ENCODE data around the gene ARHGAP40. TPM values are rescaled to one million over a fixed set of nuclear protein-coding genes. Genes with fewer than 3 reads are reported as not detected.

Gene ARHGAP40
- total RNA-seq, 1 experiment from 2014 or later = 0.12 TPM

DNA sequence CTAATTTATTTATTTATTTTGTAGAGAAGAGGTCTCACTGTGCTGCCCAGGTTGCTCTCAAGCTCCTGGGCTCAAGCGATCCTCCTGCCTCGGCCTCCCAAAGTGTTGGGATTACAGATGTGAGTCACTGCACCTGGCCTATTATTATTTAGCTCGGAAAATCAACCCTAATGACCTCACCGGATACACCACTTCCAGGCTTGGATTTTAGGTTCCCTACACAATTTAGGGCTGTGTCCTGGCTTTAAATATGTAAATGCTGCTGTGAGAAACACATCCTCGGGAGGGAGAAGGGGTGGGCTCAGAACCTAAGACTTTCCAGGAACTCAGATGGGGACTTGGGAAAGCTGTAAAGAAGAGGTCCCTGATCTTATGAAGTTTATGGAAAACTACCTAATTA is 71.7 kb downstream of the ARHGAP40 start:
- DNase-seq (ENCODE audit: extremely low read depth, low read depth) = no peak

DNA sequence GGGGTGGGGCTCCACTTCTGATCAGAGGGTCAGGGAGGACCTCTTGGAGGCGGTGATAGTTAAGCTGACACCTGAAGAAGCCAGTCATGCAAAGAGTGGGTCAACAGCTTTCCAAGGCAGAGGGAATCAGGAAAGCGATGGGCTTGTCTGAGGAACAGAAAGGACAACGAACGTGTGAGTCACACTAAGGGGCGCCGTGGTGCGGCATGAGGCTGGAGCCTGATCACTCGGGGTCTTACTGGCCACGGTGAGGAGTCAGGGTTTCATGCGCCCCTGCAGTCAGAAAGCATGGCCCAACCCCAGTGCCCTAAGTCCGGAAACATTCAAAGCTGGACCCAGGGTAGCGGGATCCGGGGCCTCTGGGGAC is 72.1 kb downstream of the ARHGAP40 start:
- no peak for DNase-seq (ENCODE audit: extremely low read depth, low read depth)

- no peak for DNase-seq (ENCODE audit: extremely low read depth, low read depth)
Measured at GRCh38 chr20:38674092-38674764, 72.6 kb downstream of the ARHGAP40 start.

DNA sequence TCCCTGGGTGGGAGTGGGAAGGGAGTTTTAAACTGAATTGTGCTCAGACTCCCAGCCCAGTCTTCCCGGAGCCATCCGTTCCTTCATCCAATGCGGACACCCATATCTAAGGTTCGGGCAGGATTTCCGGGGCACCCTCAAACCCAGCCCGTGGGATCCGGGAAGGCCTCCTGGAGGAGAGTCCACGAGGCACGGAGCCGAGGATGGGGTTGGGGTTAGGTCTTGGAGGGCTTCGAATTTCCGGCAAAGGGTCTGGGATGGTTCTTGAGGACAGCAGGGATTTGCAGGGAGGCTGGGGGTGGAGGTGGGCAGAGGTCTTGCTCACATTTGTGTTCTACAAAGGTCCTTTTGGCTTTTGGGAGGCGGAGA is 73.1 kb downstream of the ARHGAP40 start:
- no peak for DNase-seq (ENCODE audit: extremely low read depth, low read depth)

GRCh38 chr20:38676576-38676975 is 75.0 kb downstream of the ARHGAP40 start:
- no peak for DNase-seq (ENCODE audit: extremely low read depth, low read depth)

DNA sequence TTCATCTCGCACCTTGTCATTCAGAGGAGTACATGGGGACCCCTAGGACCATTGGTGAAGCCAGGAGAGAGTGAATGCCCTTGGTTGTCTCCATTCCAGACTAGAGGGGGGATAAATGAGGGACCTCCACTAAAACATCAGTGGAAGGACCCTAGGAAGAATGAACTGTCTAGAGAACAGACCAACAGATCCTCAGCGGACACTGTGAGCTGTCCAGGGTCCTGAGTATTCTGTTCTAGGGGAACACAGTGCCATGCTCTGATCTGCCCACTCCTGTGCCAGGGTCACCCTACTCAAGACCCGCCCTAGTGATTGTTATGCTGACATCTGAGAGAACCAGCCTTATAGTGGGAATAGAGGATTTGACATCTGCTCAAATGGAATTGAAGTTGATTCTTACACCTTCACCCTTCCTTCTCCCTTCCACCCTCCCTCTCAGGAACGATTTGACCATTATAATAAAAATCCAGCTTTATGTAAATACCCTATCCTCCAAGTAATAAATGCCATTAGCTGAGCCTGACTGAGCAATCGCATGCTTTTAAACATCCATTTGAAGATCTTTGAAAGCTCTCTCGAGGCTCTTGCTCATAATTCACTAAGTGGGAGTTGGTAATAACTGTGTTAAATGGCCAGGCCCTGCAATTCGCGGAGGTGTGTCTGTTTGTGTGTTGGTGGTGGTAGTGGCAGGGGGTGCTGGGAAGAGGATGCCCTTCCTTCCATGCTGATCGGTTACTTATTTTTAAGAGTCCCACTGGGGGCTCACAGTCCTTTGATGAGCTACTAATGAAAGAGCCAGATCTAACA is 79.1 kb downstream of the ARHGAP40 start:
- peak; percentile 36 for DNase-seq (ENCODE audit: extremely low read depth, low read depth)

DNA sequence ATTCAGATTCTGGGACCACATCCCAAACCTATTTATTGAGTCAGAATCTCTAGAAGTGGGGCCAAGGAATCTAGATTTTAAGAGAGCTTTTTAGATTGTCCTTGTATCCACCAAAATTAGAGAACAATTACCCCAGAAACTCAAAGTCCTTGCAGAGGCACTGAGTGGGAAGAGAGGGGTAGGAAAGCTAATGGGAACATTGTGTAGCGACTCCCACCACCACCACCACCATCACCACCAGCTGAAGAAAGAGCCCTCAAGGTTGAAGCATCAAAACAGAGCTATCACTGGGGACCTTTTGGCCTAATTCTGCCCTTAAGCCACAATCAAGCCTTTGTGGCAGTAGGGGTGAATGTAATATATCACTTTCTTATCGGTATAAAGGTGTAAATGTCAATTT is 83.7 kb downstream of the ARHGAP40 start:
- no peak for DNase-seq (ENCODE audit: extremely low read depth, low read depth)

DNA sequence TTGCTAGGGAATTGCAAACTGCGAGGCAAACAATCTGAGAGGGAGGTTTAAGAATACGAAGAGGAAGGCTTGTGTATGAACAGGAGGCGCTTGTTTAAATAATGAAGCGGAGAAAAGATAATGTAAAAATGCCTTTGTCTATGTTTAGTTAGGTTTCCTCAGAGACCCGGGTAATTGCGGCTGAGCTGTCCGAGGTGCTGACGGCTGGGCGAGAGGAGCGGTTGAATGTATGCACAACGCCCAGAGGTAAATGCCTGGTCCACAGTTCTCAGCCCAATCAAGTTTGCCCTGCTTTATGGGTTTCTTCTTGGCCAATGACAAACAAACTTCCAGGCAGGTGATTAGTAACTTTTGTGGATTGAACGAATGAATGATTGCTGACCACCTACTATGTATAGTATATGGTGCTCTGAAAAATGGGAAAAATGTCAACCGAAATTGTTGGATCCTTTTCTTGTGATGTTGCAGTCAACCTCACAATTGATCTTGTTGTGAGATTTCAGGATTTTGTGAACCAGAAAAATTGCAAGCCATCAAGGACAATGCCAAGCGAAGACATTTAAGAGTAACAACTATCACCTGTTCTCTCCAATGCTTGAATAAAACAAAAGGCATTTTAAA is 84.4 kb downstream of the ARHGAP40 start:
- DNase-seq (ENCODE audit: extremely low read depth, low read depth) = peak; percentile 48

DNA sequence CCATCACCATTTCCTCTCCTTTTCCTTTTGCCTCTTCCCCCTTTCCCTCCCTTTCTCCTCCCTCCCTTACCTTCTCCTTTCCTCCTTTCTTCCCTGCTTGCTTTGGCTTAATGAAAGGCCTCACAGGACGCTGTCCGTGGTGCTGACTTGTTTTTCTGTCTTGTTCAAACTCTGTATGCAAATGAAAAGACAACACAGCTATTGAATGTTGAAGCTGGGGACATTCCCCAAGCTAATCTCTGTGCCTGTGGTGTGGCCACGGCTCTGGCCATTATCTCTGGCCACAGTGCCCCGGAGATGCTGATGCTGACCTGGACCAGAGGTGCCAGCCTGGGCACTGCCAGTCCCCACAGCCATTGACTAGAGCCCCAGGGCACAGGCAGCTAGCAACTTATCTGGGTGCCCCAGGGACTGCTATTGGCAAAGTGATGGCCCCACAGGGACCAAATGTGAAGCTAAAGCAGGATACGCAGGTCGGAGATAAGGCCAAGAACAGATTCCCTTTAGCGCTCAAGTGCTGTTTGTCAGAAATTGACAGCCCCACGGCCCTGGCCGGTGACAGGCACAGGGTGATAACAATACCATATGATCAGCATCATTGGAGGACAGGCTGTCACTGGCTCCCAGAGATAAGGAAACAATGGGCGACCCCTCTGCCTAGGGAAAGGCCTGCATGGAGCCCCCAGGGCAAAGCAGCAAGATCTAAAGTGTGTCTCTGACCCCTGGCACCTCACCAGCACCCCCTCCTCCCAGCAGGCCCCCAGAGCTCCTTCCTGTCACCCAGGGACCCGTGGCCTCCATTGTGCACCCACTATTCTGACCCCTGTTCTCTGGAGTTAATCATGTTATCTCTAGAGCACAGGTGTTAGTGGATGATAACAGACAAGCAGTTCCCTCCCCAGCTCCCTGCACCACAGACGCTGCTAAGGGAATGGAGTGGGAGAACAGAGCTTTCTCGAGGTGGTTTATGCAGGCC is 91.1 kb downstream of the ARHGAP40 start:
- DNase-seq (ENCODE audit: extremely low read depth, low read depth) = peak; percentile 66

- DNase-seq (ENCODE audit: extremely low read depth, low read depth) = no peak
Measured at GRCh38 chr20:38697306-38697705, 95.7 kb downstream of the ARHGAP40 start.

DNA sequence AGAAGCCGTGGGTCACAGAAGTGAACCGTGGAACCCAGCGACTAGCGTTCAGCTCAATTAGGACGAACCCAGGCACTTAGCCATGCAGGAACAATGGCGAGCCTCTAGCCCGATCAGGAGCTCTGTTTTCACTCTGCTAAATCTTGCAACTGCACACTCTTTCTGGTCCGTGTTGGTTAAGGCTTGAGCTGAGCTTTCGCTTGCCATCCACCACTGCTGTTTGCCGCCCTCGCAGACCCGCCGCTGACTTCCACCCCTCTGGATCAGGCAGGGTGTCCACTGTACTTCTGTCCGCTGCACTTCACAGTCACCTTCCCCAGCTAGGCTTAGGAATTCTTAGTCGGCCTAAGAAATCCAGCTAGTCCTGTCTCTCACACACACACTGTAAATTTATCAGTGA is 96.9 kb downstream of the ARHGAP40 start:
- DNase-seq (ENCODE audit: extremely low read depth, low read depth) = no peak

DNA sequence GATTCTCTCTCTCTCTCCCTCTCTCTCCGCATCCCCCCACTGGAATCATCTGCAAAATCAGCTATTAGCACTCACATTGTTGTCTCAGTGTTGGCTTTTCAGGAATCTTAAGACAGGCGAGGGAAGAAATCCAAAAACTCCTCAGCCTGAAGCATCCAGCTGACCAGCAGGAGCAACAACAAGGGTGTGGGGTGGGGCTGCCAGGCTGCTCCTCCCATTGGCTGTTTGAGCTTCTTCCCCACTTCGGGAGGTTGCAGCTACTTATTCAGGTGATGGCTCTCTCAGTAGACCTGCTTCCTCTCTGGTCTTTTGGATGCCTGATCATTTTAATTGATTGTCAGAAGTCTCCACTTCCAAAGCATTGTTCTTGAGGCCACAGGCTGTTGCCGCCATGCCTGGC is 98.5 kb downstream of the ARHGAP40 start:
- DNase-seq (ENCODE audit: extremely low read depth, low read depth) = no peak

Other genes with a start within 250 kb of the ARHGAP40 start
- gene SNHG17, start 166.5 kb upstream of the ARHGAP40 start, total RNA-seq (2014; rRNA removed; shearing (Covaris generic)) = 68.0 and 70.0 TPM in 2 replicates
- gene RALGAPB, start 129.0 kb upstream of the ARHGAP40 start, total RNA-seq (2014; rRNA removed; shearing (Covaris generic)) = 31.4 and 34.8 TPM in 2 replicates
- not detected in 2 replicates for gene ADIG, start 20.6 kb upstream of the ARHGAP40 start, total RNA-seq (2014; rRNA removed; shearing (Covaris generic))
- not detected in 2 replicates for gene SLC32A1, start 122.7 kb downstream of the ARHGAP40 start, total RNA-seq (2014; rRNA removed; shearing (Covaris generic))
- 6.9 and 8.8 TPM in 2 replicates for gene ACTR5, start 146.7 kb downstream of the ARHGAP40 start, total RNA-seq (2014; rRNA removed; shearing (Covaris generic))
- gene PPP1R16B, start 203.9 kb downstream of the ARHGAP40 start, total RNA-seq (2014; rRNA removed; shearing (Covaris generic)) = 0.02 TPM in 1 of 2 replicates, not detected in the other

Data from NCI-H460 (cell line).